Natural killer cell treated with Interleukin-12 subunit alpha and Interleukin-12 subunit beta and Interleukin-15 and Interleukin-18, amount 100 ng/mL, for 72 hours (primary cell): ENCODE measurements around the gene DGKQ. TPM values are rescaled to one million over a fixed set of nuclear protein-coding genes. Genes with fewer than 3 reads are reported as not detected.
A peak's percentile ranks its signal among the peaks of the same experiment; 100 is the strongest.

ENCODE experiments used
- ATAC-seq, 2 donors: fragments of 150-1000 bp; cut with Tn5 transposase in 1 of 2; sonication (Bioruptor Pico), chemical (Tn5 transposase) in 1 of 2; 2 replicates each; pipeline ENCODE4 v1.10.0; 2021
- DNase-seq: peaks from one replicate; pipeline ENCODE4 v3.0.0; 2022; ENCODE audit warnings: low spot score
- H3K27ac Mint-ChIP-seq, 2 donors: 1 replicate in 1 of 2; 2 replicates in 1 of 2; pipeline ENCODE4 v1.8.0; 2022; ENCODE audit warnings: mixed read lengths in 2 of 2, mild to moderate bottlenecking in 1 of 2, moderate library complexity in 1 of 2
- H3K27me3 Mint-ChIP-seq, 2 donors: 1 replicate in 1 of 2; 2 replicates in 1 of 2; pipeline ENCODE4 v1.8.0; 2022; ENCODE audit warnings: mixed read lengths in 2 of 2
- H3K36me3 Mint-ChIP-seq: one replicate; pipeline ENCODE4 v1.8.0; 2022; ENCODE audit warnings: mixed read lengths
- H3K4me1 Mint-ChIP-seq, 2 donors: 1 replicate in 1 of 2; 2 replicates in 1 of 2; pipeline ENCODE4 v1.8.0; 2022; ENCODE audit warnings: low read depth in 2 of 2, mixed read lengths in 2 of 2, mild to moderate bottlenecking in 1 of 2
- H3K4me3 Mint-ChIP-seq: one replicate; pipeline ENCODE4 v1.8.0; 2022; ENCODE audit warnings: mixed read lengths
- H3K9me3 Mint-ChIP-seq: 2 replicates; pipeline ENCODE4 v1.8.0; 2022; ENCODE audit warnings: mixed read lengths
- total RNA-seq, 2 donors: library from RNA; stranded (reverse); gene quantifications; one replicate each; pipeline ENCODE4 v1.2.3, GENCODE V29; 2022

Gene DGKQ
- total RNA-seq, 2 donors from 2014 or later, result 15.4 to 19.6 TPM

- Mint-ChIP-seq H3K4me3 (peak overlapping the region; percentile 2), H3K36me3 (no peaks in the 10 kb centered on the region), H3K27ac (no peak overlapping the region), H3K4me1 (peaks cover 12 to 13% of the 10 kb centered on the region in 2 donors), H3K27me3 (peaks cover 5 to 7% of the 10 kb centered on the region in 2 donors), H3K9me3 (no peaks in the 10 kb centered on the region)
- ATAC-seq, result no peak
- no peak for DNase-seq
Observed at GRCh38 chr4:1013225-1014073, 40.1 kb upstream of the DGKQ start.

GRCh38 chr4:1012034-1012739 is 38.8 kb upstream of the DGKQ start:
- Mint-ChIP-seq H3K27me3 (peaks cover 17 to 18% of the 10 kb centered on the region in 2 donors), H3K36me3 (no peaks in the 10 kb centered on the region), H3K4me1 (peaks cover 12 to 13% of the 10 kb centered on the region in 2 donors), H3K27ac (no peak overlapping the region), H3K4me3 (peak overlapping the region; percentile 15), H3K9me3 (no peaks in the 10 kb centered on the region)
- no peak for DNase-seq
- no peak for ATAC-seq

GRCh38 chr4:1011666-1012033 is 38.3 kb upstream of the DGKQ start:
- Mint-ChIP-seq H3K4me1 (peaks cover 12 to 13% of the 10 kb centered on the region in 2 donors), H3K27ac (no peak overlapping the region), H3K36me3 (peaks cover 5% of the 10 kb centered on the region), H3K27me3 (peaks cover 22 to 23% of the 10 kb centered on the region in 2 donors), H3K9me3 (no peaks in the 10 kb centered on the region), H3K4me3 (peak overlapping the region; percentile 20)
- no peak for DNase-seq
- ATAC-seq, result no peak

- Mint-ChIP-seq H3K27me3 (peaks cover 24 to 25% of the 10 kb centered on the region in 2 donors), H3K27ac (peak within 1 kb of the TSS; percentile 85 to 95), H3K36me3 (peaks cover 5% of the 10 kb centered on the region), H3K4me1 (peaks cover 12 to 13% of the 10 kb centered on the region in 2 donors), H3K4me3 (peak within 1 kb of the TSS; percentile 90), H3K9me3 (no peaks in the 10 kb centered on the region)
- ATAC-seq (peak; percentile 73 to 79), DNase-seq (peak; percentile 96)
Observed at GRCh38 chr4:1011022-1011665, 37.8 kb upstream of the DGKQ start, which contains the start of gene FGFRL1. Gene FGFRL1 (plus strand): TSS chr4:1011626. CDS start chr4:1012486, 860 bp downstream.

GRCh38 chr4:1010395-1011021 is 37.1 kb upstream of the DGKQ start:
- peak; percentile 97 for DNase-seq
- Mint-ChIP-seq H3K36me3 (peaks cover 5% of the 10 kb centered on the region), H3K9me3 (no peaks in the 10 kb centered on the region), H3K4me1 (peaks cover 12 to 13% of the 10 kb centered on the region in 2 donors), H3K4me3 (peak overlapping the region; percentile 90), H3K27me3 (peaks cover 24 to 25% of the 10 kb centered on the region in 2 donors), H3K27ac (peak overlapping the region; percentile 85 to 95)
- peak; percentile 82 to 87 for ATAC-seq

GRCh38 chr4:1009542-1010394 is 36.4 kb upstream of the DGKQ start:
- Mint-ChIP-seq H3K36me3 (peaks cover 5% of the 10 kb centered on the region), H3K27me3 (peaks cover 24 to 25% of the 10 kb centered on the region in 2 donors), H3K4me1 (peaks cover 12 to 13% of the 10 kb centered on the region in 2 donors), H3K9me3 (no peaks in the 10 kb centered on the region), H3K4me3 (peak overlapping the region; percentile 90), H3K27ac (peak overlapping the region; percentile 85 to 95)
- peak; percentile 81 for DNase-seq
- peak; percentile 73 to 79 for ATAC-seq

GRCh38 chr4:1008840-1009541 is 35.6 kb upstream of the DGKQ start:
- peak overlapping the region; percentile 67 for H3K4me3 Mint-ChIP-seq
- H3K36me3 Mint-ChIP-seq, result peaks cover 5% of the 10 kb centered on the region
- DNase-seq, result no peak
- H3K4me1 Mint-ChIP-seq, result peaks cover 12 to 13% of the 10 kb centered on the region in 2 donors
- no peak for ATAC-seq
- H3K27ac Mint-ChIP-seq, result no peak overlapping the region
- peaks cover 24 to 25% of the 10 kb centered on the region in 2 donors for H3K27me3 Mint-ChIP-seq
- no peaks in the 10 kb centered on the region for H3K9me3 Mint-ChIP-seq

GRCh38 chr4:1006856-1007255 is 33.5 kb upstream of the DGKQ start:
- Mint-ChIP-seq H3K4me1 (peaks cover 11 to 12% of the 10 kb centered on the region in 2 donors), H3K27ac (no peak overlapping the region), H3K4me3 (no peak overlapping the region), H3K27me3 (peaks cover 24 to 30% of the 10 kb centered on the region in 2 donors), H3K9me3 (no peaks in the 10 kb centered on the region), H3K36me3 (peaks cover 5% of the 10 kb centered on the region)
- DNase-seq, result no peak
- no peak for ATAC-seq

- Mint-ChIP-seq H3K4me1 (peaks cover 6 to 7% of the 10 kb centered on the region in 2 donors), H3K9me3 (no peaks in the 10 kb centered on the region), H3K27me3 (peaks cover 24 to 30% of the 10 kb centered on the region in 2 donors), H3K27ac (no peak overlapping the region), H3K4me3 (no peak overlapping the region), H3K36me3 (peaks cover 5% of the 10 kb centered on the region)
- ATAC-seq (no peak), DNase-seq (no peak)
Observed at GRCh38 chr4:1004557-1005485, 31.5 kb upstream of the DGKQ start.

- Mint-ChIP-seq H3K9me3 (no peaks in the 10 kb centered on the region), H3K36me3 (peaks cover 5% of the 10 kb centered on the region), H3K27ac (no peak overlapping the region), H3K4me3 (no peak overlapping the region), H3K4me1 (peaks cover 5 to 7% of the 10 kb centered on the region in 2 donors), H3K27me3 (peaks cover 30 to 32% of the 10 kb centered on the region in 2 donors)
- DNase-seq (no peak), ATAC-seq (no peak)
Observed at GRCh38 chr4:1004071-1004418, 30.7 kb upstream of the DGKQ start.

GRCh38 chr4:1003271-1004070 is 30.1 kb upstream of the DGKQ start:
- Mint-ChIP-seq H3K36me3 (peaks cover 5% of the 10 kb centered on the region), H3K4me1 (peaks cover 0 to 4% of the 10 kb centered on the region in 2 donors), H3K4me3 (no peak overlapping the region), H3K27ac (no peak overlapping the region), H3K27me3 (peaks cover 28 to 31% of the 10 kb centered on the region in 2 donors), H3K9me3 (no peaks in the 10 kb centered on the region)
- ATAC-seq, result no peak
- DNase-seq, result no peak
